HG03439 (cell line): ENCODE data around the gene CD81.

ENCODE experiments used
- ATAC-seq: cut with Tn5 transposase; IDR thresholded peaks from one replicate; pipeline ENCODE4 v1.9.1; 2021; ENCODE audit warnings: mild to moderate bottlenecking, moderate library complexity; ENCODE audit not compliant: unreplicated experiment

CD81 gene

GRCh38 chr11:2374456-2375201, 2.5 kb upstream of the CD81 start:
- ATAC-seq, result no peak

GRCh38 chr11:2375341-2375853, 1.7 kb upstream of the CD81 start:
- no peak for ATAC-seq

- ATAC-seq, result no peak
Observed at GRCh38 chr11:2375964-2376551, 1.1 kb upstream of the CD81 start.

- peak; percentile 2 for ATAC-seq
Observed at GRCh38 chr11:2377511-2378443, 667 bp downstream of the CD81 start.

- no peak for ATAC-seq
Observed at GRCh38 chr11:2378527-2379210, 1.6 kb downstream of the CD81 start.

- no peak for ATAC-seq
Observed at GRCh38 chr11:2379466-2380174, 2.5 kb downstream of the CD81 start.

- ATAC-seq, result no peak
Observed at GRCh38 chr11:2380396-2380795, 3.3 kb downstream of the CD81 start.

- no peak for ATAC-seq
Observed at GRCh38 chr11:2380807-2381350, 3.8 kb downstream of the CD81 start.

- no peak for ATAC-seq
Observed at GRCh38 chr11:2381494-2382128, 4.5 kb downstream of the CD81 start.

- ATAC-seq, result no peak
Observed at GRCh38 chr11:2382129-2382517, 5.0 kb downstream of the CD81 start.

- no peak for ATAC-seq
Observed at GRCh38 chr11:2382936-2383851, 6.1 kb downstream of the CD81 start.

GRCh38 chr11:2383852-2384804, 7.0 kb downstream of the CD81 start:
- ATAC-seq, result no peak

- peak; percentile 32 for ATAC-seq
Observed at GRCh38 chr11:2385156-2386151, 8.3 kb downstream of the CD81 start.

GRCh38 chr11:2386591-2386990, 9.5 kb downstream of the CD81 start:
- ATAC-seq, result no peak

- ATAC-seq, result no peak
Observed at GRCh38 chr11:2387266-2387987, 10.3 kb downstream of the CD81 start.
